OCI-LY1 (cell line): ENCODE measurements around the gene NABP1.

Experiments used
- H2AFZ ChIP-seq: fragments of 200-600 bp; sonication (generic), shearing (Covaris generic); 2 replicates; pipeline ENCODE4 v1.6.0; 2014; ENCODE audit warnings: antibody characterized with exemption, mild to moderate bottlenecking, low read length
- H3F3A ChIP-seq: fragments of 200-600 bp; sonication (generic), shearing (Covaris generic); 2 replicates; pipeline ENCODE4 v1.6.0; 2014; ENCODE audit warnings: mild to moderate bottlenecking, antibody characterized with exemption, low read length, moderate library complexity; ENCODE audit not compliant: insufficient read depth
- H3K27ac ChIP-seq: fragments of 200-600 bp; sonication (generic); 2 replicates; pipeline ENCODE4 v1.5.1; 2014; ENCODE audit warnings: low read length, mixed run types, mild to moderate bottlenecking, low read depth; ENCODE audit not compliant: poor library complexity, severe bottlenecking
- H3K27me3 ChIP-seq: fragments of 200-600 bp; sonication (generic); 2 replicates; pipeline ENCODE4 v1.6.0; 2014; ENCODE audit warnings: antibody characterized with exemption, mild to moderate bottlenecking, low read length, moderate library complexity; ENCODE audit not compliant: insufficient read depth
- H3K36me3 ChIP-seq: fragments of 200-600 bp; sonication (generic); 2 replicates; pipeline ENCODE4 v1.6.1; 2014; ENCODE audit warnings: mild to moderate bottlenecking, antibody characterized with exemption, low read length, moderate library complexity, mixed read lengths; ENCODE audit not compliant: insufficient read depth
- H3K4me1 ChIP-seq: fragments of 200-600 bp; sonication (generic); 2 replicates; pipeline ENCODE4 v1.5.1; 2014; ENCODE audit warnings: mild to moderate bottlenecking, low read length, moderate library complexity; ENCODE audit not compliant: insufficient read depth, severe bottlenecking
- H3K4me2 ChIP-seq: fragments of 200-600 bp; sonication (generic), shearing (Covaris generic); 2 replicates; pipeline ENCODE4 v1.6.1; 2014; ENCODE audit warnings: low read length
- H3K4me3 ChIP-seq: fragments of 200-600 bp; sonication (generic); 2 replicates; pipeline ENCODE4 v1.5.1; 2014; ENCODE audit warnings: low read length, low read depth, mild to moderate bottlenecking, mixed read lengths; ENCODE audit not compliant: poor library complexity, severe bottlenecking
- H3K79me2 ChIP-seq: fragments of 200-600 bp; shearing (Covaris generic); 2 replicates; pipeline ENCODE4 v1.6.1; 2016; ENCODE audit warnings: mixed run types, low read length, mixed read lengths; ENCODE audit not compliant: insufficient read depth
- H3K9ac ChIP-seq: fragments of 200-600 bp; sonication (generic), shearing (Covaris generic); 2 replicates; pipeline ENCODE4 v1.6.1; 2014; ENCODE audit warnings: mild to moderate bottlenecking, low read length, mixed read lengths
- H3K9me2 ChIP-seq: fragments of 200-600 bp; sonication (generic), shearing (Covaris generic); 2 replicates; pipeline ENCODE4 v1.6.1; 2014; ENCODE audit warnings: low read depth, mild to moderate bottlenecking, low read length, mixed read lengths
- H3K9me3 ChIP-seq: fragments of 200-600 bp; shearing (Covaris generic); 2 replicates; pipeline ENCODE4 v1.6.1; 2014; ENCODE audit warnings: low read length, mixed read lengths
- H4K20me1 ChIP-seq: fragments of 200-600 bp; sonication (generic), shearing (Covaris generic); 2 replicates; pipeline ENCODE4 v1.6.0; 2016; ENCODE audit warnings: mild to moderate bottlenecking, low read length; ENCODE audit not compliant: insufficient read depth
- EZH2 ChIP-seq: fragments of 200-600 bp; sonication (generic), shearing (Covaris generic); IDR thresholded peaks from 2 replicates; pipeline ENCODE4 v1.8.0; 2017; ENCODE audit warnings: borderline replicate concordance, mixed run types, mild to moderate bottlenecking, antibody characterized with exemption, low read length, moderate library complexity, mixed read lengths
- TF ChIP-seq, protein P1 (sequence below): fragments of 200-600 bp; sonication (generic), shearing (Covaris generic); IDR thresholded peaks from 2 replicates; pipeline ENCODE4 v1.5.1; 2017; ENCODE audit warnings: mild to moderate bottlenecking, antibody characterized with exemption, low read length, moderate library complexity, mixed read lengths

Gene NABP1

GRCh38 chr2:191711621-191712020, 33.7 kb downstream of the NABP1 start:
- Histone ChIP-seq H2AFZ (no peak overlapping the region), H3K36me3 (no peaks in the 10 kb centered on the region), H3K27me3 (no peaks in the 10 kb centered on the region), H3K9ac (no peak overlapping the region), H3K4me1 (no peaks in the 10 kb centered on the region), H3K9me3 (no peaks in the 10 kb centered on the region), H3K9me2 (no peaks in the 10 kb centered on the region), H3K79me2 (no peaks in the 10 kb centered on the region), H3K4me3 (no peak overlapping the region), H3K27ac (no peak overlapping the region), H4K20me1 (no peaks in the 10 kb centered on the region), H3F3A (no peaks in the 10 kb centered on the region), H3K4me2 (no peak overlapping the region)
- TF ChIP-seq EZH2 = no peak
- TF ChIP-seq, protein P1, sequence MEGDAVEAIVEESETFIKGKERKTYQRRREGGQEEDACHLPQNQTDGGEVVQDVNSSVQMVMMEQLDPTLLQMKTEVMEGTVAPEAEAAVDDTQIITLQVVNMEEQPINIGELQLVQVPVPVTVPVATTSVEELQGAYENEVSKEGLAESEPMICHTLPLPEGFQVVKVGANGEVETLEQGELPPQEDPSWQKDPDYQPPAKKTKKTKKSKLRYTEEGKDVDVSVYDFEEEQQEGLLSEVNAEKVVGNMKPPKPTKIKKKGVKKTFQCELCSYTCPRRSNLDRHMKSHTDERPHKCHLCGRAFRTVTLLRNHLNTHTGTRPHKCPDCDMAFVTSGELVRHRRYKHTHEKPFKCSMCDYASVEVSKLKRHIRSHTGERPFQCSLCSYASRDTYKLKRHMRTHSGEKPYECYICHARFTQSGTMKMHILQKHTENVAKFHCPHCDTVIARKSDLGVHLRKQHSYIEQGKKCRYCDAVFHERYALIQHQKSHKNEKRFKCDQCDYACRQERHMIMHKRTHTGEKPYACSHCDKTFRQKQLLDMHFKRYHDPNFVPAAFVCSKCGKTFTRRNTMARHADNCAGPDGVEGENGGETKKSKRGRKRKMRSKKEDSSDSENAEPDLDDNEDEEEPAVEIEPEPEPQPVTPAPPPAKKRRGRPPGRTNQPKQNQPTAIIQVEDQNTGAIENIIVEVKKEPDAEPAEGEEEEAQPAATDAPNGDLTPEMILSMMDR = no peak

- H3K27ac ChIP-seq = no peak overlapping the region
- H3K4me1 ChIP-seq = no peaks in the 10 kb centered on the region
- no peak for TF ChIP-seq EZH2
- TF ChIP-seq, protein P1 = no peak
- H4K20me1 ChIP-seq = no peaks in the 10 kb centered on the region
- no peaks in the 10 kb centered on the region for H3K27me3 ChIP-seq
- H3F3A ChIP-seq = no peaks in the 10 kb centered on the region
- no peak overlapping the region for H3K4me3 ChIP-seq
- H3K9me3 ChIP-seq = no peaks in the 10 kb centered on the region
- no peaks in the 10 kb centered on the region for H3K36me3 ChIP-seq
- no peak overlapping the region for H3K4me2 ChIP-seq
- no peak overlapping the region for H3K9ac ChIP-seq
- no peak overlapping the region for H2AFZ ChIP-seq
- no peaks in the 10 kb centered on the region for H3K79me2 ChIP-seq
- H3K9me2 ChIP-seq = no peaks in the 10 kb centered on the region
Measured at GRCh38 chr2:191713837-191714236, 35.9 kb downstream of the NABP1 start.

- Histone ChIP-seq H4K20me1 (no peaks in the 10 kb centered on the region), H3K4me2 (no peak overlapping the region), H3K79me2 (no peaks in the 10 kb centered on the region), H3K9ac (no peak overlapping the region), H3K9me3 (no peaks in the 10 kb centered on the region), H3K36me3 (no peaks in the 10 kb centered on the region), H2AFZ (no peak overlapping the region), H3K27me3 (no peaks in the 10 kb centered on the region), H3K27ac (no peak overlapping the region), H3K9me2 (no peaks in the 10 kb centered on the region), H3F3A (no peaks in the 10 kb centered on the region), H3K4me3 (no peak overlapping the region), H3K4me1 (no peaks in the 10 kb centered on the region)
- no peak for TF ChIP-seq EZH2
- TF ChIP-seq, protein P1 = no peak
Measured at GRCh38 chr2:191714925-191715324, 37.0 kb downstream of the NABP1 start.
